RKO (cell line): Measurements from ENCODE around the gene GPR161.

Experiments used
- DNase-seq: peaks from one replicate; pipeline ENCODE4 v3.0.0-alpha.2; 2016; ENCODE audit warnings: low spot score

The GPR161 gene

GRCh38 chr1:168110896-168111545 lies 25.7 kb downstream of the GPR161 start:
- peak; percentile 10 for DNase-seq

- no peak for DNase-seq
These were observed 30.5 kb downstream of the GPR161 start for GRCh38 chr1:168106274-168106673.

DNA sequence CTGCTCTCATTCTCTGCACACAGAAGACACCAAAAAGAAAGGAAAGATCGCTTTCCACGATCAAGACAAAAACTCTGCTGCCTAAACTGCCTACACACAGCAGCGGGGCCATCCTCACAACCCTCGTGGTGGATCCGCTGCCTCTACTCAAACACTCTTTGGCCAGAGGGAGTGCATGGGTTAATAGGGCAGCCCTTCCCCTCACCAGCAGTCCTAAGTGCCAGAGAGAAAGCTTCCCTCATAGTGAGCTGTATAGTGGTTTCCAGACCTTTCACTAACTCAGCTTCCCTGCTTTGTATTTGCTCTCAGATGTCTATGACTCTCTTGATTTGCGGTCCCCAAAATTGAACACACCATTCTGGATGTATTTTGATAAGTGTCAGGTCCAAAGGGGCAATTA lies 30.9 kb downstream of the GPR161 start:
- no peak for DNase-seq

- DNase-seq, result no peak
These were observed 32.2 kb downstream of the GPR161 start for GRCh38 chr1:168104535-168104934.

DNA sequence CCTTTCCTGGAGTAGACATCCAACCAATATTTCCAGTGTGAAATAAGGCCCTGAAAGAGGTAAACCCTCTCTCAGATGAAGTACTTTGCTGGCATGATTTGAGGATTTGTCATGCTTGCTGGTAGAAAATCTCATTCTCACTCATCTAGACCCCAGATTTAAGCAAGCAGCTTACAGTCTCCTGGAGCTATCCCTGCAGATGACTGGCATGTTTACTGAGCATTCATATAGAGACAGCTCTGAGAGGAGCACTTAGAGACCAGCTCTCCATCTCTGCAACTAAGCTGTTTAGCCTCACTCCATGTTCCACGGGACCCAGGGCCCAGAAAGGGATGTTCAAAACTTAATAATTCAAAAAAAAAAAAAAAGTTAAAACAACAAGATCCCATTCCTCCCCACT lies 34.2 kb downstream of the GPR161 start:
- DNase-seq, result no peak

- no peak for DNase-seq
These were observed 35.4 kb downstream of the GPR161 start for GRCh38 chr1:168101336-168101735.

GRCh38 chr1:168100315-168101002 lies 36.3 kb downstream of the GPR161 start:
- DNase-seq, result no peak

DNA sequence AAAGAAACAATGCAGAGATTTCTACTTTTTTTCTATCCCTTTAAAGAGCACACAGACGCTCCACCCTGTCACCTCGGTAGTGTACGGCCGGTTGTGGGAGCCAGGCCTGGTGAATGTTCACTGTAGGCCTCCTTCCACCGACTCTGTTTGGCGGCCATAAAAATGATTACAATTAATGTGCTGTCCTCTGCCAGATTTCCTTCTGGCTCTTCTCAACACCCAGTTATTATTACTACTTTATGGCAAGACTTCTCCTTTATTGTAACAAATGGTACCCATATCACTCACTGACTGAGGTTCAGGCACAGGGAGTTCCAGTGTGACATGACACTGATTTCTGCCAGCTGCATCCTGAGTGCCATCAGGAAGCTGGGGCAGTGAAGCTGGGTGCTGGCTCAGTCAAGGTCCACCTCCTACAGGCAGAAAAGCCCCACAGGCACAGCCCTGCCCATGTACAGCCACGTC lies 37.4 kb downstream of the GPR161 start:
- DNase-seq, result no peak

GRCh38 chr1:168098534-168099320 lies 38.0 kb downstream of the GPR161 start:
- DNase-seq, result no peak

DNA sequence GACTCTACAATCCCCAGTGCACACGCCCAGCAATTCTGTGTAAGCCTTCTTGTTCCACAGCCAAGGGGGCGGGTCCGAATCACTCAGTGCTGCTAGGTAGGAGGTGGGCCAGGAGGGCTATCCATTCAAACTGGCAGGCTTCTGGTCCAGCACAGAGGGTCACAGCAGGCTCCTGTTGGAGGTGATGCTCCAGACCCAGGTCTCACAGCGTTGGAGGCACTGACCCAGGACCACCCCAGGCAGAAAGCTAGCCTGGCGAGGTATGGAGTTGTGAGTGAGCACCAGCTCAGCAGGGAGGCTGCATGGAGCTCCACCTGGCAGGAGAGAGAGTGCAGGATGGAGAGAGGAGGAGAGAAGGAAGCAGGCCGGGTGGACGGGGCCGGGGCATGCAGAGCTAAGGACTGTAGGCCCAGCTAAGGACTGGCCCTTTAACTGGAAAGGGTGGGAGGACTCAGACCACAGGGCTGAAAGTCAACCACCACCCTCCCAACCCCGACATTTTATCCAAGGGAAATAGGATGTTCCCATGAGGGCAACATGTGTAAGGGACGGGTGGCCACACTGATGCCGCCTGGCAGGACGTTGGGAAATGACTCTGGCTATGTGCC lies 38.7 kb downstream of the GPR161 start:
- DNase-seq, result no peak

DNA sequence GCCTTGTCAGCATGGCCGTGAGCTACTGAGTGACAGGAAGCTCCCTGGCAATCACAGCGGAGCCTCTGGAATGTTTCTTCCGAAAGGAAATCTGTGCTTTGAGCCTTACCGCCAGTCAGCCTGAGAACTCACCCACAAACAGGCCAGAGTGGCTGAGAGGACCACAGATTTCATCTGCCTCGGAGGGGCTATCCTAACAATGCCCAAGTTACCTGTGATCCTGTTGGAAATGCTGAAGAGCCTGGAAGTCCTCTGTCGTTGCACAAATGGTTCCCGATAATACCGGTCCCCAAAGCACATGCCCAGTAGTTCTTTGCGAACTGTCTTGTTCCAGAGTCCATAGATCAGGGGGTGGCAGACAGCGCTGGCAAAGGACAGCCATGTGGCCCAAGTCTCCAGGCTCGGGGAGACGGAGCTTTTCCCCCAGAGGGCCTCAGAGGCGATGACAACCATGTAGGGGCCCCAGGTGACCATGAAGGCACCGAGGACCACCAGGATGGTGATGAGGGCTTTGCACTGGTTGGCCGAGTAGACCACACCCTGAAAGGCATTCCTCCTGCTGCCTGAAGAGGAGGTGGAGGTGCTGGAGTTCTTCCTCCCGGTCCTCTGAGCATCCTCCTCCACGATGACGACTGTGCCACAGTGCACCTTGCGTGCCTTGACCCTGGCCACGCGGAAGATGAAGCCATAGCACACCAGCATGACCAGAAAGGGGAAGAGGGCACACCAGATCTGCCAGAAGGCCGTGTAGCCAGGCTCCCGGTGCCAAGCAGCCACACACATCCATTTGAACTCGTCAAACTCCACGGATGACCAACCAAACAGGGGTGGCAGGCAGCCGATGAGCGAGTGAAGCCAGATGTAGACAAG lies 40.2 kb downstream of the GPR161 start:
- no peak for DNase-seq

- no peak for DNase-seq
These were observed 41.3 kb downstream of the GPR161 start for GRCh38 chr1:168095476-168095875.

DNA sequence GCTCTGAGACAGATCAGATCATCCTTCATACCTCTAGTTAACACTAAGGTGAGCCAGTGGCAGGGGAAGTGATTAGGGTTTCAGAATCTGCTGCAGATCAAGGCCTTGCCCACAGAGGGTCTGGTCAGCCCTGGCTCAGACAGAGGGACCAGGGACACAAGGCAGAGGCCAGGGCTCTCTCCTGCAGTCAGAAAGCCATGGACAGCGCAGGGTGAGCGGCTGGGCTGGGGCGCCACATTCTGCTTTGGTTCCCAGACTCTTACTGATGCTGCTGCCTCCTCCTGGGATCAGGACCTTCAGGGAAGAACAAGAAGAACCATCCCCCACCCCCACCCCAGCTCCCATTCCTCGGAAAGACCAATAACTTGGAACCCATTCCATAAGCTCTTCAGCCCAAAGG lies 43.1 kb downstream of the GPR161 start:
- no peak for DNase-seq

DNA sequence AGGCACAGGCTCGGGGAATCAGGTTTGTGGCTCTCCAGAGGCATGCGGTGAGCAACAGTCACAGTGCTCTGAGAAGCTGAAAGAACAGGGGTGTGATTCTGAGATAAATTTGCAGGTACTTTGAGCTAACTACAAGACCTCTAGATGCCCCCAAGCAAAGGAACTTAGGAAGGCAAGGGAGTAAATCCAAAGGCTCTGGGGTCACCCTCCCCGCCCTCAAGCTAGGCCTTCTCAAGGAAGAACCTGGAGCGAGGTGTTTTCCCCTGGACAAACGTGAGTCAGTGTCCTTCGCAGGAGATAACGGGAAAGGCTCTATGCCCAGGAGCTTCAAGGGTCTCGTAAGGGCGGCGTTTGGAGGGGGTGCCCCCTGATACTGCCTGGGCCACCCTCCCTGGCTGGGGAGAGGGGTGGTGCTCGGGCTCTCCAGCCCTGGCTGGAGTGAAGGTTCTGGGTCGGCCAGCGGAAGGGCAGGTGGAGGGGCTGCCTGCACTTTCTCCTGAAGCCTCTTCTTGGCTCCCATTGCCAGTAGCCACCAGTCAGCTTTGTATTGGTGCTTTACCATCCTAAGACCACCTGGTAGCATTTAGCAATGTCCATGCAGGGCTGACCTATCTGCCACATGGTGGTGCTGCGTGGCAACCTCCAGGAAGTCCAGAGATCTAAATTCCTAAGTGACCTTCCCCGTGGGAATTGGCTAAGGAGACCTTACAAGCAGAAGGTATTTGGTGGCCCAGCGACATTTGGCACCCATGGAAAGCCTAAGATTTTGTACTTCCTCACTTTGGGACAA lies 44.0 kb downstream of the GPR161 start:
- peak; percentile 21 for DNase-seq

GRCh38 chr1:168091720-168092550 lies 44.8 kb downstream of the GPR161 start:
- no peak for DNase-seq

GRCh38 chr1:168091063-168091462 lies 45.7 kb downstream of the GPR161 start:
- no peak for DNase-seq

DNA sequence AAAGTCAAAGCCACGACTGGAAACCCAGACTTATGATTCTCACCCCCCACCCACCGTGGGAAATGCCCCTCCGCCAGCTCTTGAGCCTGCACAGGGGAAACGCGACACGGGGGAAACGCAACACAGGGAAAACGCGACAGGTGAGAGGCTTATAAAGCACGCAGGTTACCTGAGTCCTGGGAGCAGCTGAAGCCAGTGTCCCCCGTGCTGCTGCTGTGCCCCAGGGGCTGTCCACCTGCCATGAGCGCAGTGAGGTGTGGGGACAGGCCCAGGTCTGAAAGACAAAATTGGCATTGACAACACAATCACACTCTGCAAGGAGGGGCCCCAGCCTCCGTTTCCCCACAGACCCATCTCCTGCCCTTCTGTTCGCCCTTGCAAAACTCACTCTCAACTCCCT lies 46.3 kb downstream of the GPR161 start:
- DNase-seq, result no peak

GRCh38 chr1:168089979-168090337 lies 46.8 kb downstream of the GPR161 start:
- DNase-seq, result no peak

DNA sequence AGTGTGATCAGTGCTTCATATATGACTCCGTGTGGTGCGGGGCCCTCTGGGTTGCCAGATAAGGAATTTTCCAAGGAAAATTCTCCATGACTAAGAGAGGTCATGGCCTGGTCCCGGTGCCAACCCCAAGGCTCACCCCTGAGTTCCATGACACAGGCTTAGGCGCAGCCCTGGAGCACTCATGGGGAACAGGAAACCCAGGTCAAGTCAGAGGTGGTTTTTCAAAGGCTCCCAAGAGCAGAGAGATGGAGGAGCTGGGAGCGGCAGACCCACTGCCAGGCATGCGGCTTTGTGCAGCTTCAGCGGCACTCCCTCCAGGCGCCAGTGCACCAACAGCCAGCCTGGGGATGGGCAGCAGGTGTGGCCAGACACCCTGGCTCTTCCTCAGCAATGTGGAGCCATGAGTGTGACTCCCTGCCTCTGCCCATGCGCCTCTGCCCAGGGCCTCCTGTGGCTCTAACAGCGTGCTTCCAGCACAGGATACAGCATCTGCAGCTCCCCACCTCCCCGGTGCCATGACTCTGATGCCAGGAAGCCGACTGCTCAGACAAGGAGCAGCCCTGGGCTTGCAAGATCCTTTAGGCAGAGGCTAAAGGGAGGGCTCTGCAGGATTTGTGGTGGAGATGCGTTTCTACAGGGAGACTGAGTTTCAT lies 47.3 kb downstream of the GPR161 start:
- peak; percentile 5 for DNase-seq
